HG03378 (cell line): ENCODE results near the gene VPS45.
"Not testable (repeated sequence)": the region's sequence is repeated elsewhere in the genome, so short reads cannot be mapped to it uniquely, and the experiment has no call there.

Source experiments
- ATAC-seq: cut with Tn5 transposase; IDR thresholded peaks from one replicate; pipeline ENCODE4 v1.9.1; 2021; ENCODE audit warnings: mild to moderate bottlenecking, moderate library complexity; ENCODE audit not compliant: unreplicated experiment

Gene VPS45

DNA sequence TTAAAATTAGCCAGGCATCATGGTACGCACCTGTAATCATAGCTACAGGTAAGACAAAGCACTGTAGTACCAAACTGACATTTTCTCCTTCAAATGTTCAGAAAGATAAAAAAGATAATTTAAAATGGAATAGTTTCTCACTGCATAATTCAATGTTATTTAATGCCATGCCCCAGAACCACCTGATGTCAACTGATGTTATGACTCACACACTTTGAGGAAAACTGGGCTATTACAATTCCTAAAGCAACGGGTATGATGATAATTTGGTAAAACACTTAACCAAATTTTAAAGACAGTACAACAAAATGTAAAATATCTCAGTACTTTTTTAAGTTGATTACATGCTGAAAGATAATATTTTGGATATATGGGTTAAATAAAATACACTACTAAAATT lies 59.2 kb downstream of the VPS45 start:
- ATAC-seq = no peak

DNA sequence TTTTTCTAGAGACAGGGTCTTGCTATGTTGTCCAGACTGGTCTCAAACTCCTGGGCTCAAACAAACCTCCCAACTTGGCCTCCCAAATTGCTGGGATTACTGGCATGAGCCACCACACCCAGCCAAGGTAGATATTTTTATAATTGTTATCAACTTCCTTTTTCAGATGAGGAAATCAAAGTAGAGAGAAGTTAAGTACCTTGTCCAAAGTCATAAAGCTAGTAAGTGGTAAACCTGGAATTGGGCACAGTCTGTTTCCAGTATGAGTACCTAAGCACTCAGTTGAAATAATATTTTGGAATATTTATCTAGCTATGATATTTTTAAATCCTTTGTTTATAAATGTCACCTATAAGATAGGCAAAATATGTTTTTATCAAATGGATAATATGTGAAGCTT lies 59.9 kb downstream of the VPS45 start:
- ATAC-seq = no peak

DNA sequence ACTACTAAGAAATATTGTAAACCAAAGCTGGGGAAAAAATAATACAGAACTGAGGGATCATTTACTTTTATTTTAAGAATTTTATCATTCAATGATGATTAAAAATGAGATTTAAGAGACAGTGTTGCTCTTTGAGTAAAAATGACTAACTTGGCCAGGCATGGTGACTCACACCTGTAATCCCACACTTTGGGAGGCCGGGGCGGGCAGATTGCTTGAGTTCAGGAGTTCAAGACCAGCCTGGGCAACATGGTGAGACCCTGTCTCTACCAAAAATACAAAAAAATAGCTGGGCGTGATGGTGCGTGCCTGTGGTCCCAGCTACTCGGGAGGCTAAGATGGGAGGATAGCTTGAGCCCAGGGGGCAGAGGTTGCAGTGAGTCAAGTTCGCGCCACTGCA lies 60.3 kb downstream of the VPS45 start:
- ATAC-seq = no peak

DNA sequence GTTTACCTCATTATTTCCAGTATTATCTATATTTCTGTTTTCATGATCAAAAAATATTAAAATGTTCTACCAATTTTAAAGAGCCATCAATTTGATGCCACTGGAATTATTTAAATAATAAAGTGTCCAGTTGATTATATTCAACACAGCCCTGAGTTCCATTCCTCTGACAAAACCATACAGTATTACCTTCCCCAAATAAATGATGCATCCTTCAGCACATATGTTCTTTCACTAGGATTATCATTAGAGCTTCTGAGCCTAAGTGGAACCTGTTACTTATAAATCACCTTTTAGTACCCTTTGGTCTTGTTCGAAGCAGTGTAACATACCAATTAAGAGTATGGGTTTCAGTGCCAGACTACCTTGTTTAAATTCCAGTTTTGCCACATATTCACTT lies 64.8 kb downstream of the VPS45 start:
- no peak for ATAC-seq

DNA sequence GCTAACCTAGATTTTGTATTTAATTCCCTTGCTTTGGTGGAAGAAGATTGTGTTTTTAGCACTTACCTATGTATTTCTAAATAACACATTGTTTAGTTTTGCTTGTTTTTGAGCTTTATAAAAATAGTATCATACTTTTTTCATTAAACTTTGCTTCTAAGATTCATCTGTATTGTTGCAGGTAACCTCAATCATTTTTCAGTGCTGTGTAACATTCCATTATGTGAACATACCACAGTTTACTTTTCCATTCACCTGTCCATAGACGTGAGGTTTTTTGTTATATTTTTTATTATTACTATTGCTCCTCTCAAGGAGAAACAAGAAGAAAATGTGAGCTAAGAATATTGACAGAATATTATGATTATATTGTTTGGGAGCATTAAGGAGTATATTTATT lies 67.0 kb downstream of the VPS45 start:
- no peak for ATAC-seq

DNA sequence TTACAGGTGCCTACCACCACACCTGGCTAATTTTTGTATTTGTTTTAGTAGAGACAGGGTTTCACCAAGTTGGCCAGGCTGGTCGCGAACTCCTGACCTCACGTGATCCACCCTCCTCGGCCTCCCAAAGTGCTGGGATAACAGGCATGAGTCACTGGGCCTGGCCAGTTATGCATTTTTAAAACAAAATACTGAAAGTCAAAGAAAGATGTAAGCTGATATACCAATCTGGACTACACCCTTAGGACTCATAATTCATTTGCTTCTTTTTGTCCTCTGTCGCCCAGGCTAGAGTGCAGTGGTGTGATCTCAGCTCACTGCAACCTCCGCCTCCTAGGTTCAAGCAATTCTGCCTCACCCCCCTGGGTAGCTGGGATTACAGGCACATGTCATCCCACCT lies 67.8 kb downstream of the VPS45 start:
- not testable (repeated sequence) for ATAC-seq

DNA sequence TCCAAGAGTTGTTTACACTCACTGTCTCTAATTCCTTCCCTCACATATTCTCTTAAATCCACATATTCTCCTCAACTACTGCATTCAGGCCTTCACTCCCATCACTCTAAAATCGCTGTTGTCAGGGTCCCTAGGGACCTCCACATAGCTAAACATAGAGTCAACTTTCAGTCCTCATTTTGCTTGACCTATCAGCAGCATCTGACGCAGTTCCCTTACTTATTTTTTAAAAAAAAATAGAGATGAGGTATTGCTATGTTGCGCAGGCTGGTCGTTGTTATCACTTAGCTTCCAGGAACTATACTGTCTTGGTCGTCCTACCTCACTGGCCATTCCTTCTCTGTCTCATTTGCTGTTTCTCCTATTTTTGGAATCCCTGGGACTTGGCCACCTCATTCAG lies 70.5 kb downstream of the VPS45 start:
- ATAC-seq = no peak

DNA sequence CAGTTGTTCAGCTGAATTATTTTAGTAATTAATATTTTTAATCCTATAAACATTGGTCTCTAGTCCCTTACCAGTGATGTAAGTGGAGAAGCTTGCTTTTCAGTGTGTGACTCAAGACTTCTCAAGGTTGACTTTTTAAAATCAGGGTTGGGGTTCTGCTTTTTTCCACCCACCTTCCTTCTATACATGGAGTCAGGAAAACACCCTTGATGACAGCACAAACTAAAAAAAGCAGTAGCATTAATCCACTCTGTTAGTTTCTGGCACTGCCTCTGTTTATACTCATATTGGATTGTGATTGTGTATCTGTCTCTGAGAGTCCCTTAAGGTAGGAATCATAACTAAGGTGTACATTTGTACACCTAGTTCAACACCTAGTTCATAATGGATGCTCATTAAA lies 73.9 kb downstream of the VPS45 start:
- no peak for ATAC-seq

DNA sequence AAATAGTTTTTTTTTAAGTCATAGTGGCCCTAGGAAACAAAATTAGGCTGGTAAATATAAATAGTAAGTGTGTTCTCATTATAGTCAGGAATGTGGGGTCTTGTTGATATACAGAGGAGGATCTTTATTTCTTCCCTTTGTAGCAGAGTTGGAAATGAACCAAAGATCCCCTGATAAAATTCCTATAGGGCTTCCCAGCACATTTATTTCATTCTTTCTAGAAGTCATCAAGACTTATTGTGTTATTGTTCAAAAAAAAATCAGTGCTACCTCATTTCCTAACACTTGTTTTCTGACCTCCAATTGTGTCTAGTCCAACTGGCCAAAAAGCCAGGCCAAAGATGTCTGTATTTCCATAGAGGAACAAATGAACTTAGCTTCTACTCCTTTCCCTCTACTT lies 74.5 kb downstream of the VPS45 start:
- no peak for ATAC-seq

DNA sequence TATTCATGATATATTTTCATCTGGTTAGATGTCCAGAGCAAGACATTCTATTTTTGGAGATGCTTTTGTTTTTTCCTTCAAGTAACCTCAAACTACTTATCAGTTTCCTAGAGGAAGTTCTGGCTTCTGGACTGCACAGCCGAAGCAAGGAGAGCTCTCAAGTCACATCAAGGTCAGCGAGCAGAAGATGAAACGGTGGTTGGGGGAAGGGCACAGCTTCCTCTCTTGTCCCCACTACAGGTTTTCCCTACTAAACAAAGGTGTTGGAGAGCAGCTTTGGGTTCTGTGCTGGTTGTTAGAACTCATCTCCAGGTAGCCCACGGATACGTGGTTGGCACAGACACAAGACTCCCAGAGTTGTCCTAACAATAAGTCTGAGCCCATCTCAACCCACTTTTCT lies 77.0 kb downstream of the VPS45 start:
- ATAC-seq = no peak

DNA sequence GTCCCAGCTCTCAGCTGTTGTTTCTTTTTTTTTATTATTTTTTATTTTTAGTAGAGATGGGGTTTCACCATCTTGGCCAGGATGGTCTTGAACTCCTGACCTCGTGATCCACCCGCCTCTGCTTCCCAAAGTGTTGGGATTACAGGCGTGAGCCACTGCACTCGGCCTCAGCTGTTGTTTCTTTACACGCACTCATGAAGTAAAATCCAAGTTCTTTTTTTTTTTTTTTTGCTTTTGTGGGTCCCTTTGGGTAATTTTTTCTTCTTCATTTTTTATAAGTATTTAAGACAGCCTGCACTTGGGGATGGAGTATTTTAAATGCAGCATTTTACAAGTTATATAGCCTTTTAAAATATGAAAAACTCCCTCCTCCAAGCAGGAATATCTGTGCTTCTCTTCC lies 78.4 kb downstream of the VPS45 start:
- ATAC-seq = not testable (repeated sequence)

DNA sequence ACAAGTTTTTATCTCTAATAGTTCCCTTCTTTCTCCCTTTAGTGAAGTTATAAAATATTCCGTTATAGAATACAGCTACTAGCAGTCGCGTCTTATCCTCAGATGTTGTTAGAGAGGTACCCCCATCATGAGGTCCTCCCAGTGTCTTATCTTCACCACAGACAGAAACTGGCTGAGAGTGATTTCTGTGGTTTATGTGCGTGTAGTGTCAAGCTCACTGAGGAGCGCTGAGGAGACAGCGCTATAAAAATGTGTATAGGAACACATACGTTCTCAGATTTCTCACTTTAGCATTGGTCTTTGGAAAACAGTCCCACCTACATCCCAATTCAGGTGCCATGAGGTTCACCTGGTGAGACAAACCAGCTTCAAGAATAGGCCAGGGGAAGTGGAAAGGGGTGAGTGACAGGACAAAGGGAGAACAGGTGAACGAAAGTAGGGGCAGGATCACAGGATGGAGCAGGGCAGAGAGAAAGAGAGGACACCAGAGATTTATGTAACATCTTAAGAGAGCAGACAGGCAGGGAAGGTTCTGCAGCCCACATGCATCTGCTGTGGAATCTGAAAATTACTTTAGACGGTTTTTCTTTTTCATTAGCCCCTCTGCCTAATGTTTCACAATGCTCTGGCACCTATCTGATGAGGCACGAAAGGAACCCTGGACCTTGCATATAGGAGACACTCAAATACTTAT lies 79.4 kb downstream of the VPS45 start:
- no peak for ATAC-seq

DNA sequence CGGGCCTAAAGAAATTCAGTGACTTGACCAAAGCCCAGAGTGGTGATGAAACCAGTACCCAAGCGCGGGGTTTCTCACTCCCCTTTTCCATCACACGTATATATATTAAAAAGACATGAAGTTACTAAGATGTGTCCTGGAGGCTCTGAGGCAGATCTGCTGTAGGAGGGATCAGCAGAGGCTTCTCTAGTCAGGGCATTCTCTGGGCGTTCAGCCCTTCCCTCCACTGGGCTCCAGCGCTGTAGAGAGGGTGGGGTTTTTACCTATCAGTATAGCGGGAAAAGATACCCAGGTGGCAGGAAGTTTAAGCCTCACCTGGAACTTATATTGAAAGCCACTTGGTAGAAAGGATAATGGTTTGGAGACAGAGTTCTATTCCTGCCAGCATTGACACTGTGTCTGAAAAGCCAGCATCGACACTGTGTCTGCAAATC lies 81.3 kb downstream of the VPS45 start:
- ATAC-seq = no peak

DNA sequence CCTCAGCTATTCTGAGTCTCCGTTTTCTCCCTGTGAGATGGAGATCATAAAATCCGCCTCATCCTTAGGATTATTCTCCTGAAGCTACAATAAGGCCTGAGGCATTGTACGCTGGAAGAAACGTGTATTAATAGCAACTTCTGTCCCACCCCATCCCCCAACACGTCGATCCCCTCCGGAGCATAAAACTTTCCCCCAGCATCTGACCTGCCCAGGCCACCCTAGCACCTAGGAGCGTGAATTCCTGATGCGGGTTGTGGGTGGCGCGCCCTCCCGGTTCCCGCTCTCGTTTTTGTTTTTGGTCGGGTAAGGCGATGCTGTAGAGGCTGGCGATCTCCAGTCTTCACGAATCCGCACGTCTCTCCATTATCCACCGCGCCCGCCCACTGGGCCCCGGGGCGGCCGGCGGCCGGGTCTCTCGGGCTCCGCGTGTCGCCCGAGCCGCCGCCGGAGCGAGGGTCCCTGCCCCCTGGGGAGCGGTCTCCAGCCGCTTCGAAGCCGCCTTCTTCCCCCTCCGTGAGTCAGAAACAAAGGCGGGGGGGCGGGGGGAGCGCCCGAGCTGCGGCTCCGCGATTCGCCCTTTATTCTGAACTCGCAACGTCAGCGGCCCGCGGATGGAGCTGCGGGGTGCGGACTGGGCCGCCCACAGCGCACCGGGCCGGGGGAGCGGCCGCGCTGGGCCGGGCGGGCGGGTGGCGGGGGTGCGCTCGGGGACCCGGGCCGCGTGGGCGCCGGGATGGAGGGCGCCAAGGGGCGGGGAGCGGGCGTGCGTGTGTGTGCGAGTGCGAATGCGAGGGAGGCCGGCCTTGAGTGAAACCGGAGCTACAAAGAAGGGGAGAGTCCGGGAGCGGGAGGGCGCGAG lies 81.9 kb downstream of the VPS45 start, which contains the start of gene PLEKHO1:
PLEKHO1 (plus strand) TSS at position 646 of the 862 bp plus-strand sequence. CDS start 342 bp downstream, outside the sequence.
- no peak for ATAC-seq

DNA sequence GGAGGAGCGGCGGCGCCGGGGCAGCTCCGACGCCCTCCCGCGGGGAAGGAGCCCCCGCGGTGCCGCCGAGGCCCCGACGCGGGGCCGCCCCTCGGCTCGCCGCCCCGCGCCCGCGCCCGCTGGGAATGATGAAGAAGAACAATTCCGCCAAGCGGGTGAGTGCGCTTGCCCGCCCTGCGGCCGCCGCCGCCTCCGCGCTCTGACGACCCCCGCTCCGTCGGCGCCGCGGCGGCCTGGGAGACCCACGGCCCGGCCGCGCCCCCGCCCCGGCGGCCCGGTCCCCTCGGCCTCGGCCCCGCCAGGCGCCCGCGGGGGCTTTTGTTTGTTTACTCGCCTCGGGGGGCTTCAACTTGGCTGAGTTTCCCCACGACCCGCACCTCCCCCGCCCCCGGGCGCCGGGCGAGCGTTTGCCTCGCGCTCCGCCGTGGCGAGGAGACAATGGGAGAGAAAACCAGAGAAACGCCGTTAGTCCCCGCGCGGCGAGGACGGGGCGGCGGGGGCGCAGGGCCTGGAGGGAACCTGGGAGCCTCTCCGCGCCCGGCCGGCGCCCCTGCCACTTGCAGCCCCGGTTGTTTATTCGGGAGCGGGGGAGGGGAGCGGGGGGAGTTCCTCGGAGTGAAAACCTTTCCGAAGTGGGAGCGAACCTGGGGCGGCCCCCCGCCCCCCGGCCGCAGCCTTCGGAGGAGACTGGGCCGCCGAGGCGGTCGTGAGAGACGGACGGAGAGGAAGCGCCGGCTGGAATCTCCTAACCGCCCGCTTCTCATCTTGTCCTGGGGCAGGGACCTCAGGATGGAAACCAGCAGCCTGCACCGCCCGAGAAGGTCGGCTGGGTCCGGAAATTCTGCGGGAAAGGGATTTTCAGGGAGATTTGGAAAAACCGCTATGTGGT lies 82.8 kb downstream of the VPS45 start:
- ATAC-seq = no peak

DNA sequence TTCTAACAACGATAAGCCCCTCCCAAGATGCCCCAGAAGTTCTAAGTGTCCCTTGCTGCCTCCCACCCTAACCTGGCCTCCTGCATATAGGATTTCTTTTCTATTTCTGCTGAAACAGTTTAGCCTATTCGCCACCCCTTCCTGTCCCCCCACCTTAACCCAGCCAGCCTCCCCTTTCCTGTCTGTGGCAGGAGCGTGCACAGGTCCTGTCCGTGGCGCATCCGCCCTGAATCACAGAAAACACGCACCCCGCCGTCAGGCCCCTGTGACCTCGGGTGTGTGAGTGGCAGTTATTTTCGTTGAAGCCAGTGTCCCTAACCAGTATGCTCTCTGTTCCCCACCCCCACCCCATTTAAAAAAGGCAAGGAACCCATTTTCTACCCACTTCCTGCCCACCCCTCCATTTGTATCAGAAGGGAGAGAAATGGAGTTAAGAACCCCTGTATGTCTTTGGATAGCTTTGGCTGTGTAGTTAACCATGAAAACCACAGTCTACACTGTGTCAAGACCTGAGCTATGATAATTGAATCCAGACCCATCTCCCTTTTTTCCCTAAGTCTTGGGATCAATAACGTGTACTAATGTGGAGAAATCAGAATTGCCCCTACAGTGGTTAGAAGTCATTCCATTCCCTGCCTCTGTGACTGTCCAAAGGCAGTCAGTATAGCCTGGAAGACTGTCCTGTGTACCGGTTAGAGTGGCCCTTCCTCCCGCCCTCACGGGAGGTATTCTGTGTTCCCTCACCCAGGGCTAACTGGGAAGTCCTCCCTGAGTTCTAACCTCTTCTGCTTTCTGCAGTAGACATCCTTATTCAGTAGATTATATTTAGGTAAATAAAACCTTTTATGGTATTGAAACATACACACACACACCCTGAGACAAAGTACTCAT lies 84.0 kb downstream of the VPS45 start:
- no peak for ATAC-seq

DNA sequence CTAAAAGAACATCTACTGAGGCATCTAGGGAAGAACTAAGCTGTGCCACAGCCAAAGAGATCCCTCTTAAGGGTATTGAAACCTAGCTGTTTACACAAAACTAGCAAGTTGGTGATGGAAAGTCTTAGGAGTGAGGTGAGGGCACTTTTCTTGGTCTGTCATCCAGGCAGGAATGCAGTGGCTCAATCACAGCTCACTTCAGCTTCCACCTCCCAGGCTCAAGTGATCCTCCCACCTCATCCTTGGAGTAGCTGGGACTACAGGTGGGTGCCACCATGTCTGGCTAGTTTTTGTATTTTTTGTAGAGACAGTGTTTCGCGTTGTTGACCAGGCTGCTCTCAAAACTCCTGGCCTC lies 84.6 kb downstream of the VPS45 start:
- no peak for ATAC-seq

DNA sequence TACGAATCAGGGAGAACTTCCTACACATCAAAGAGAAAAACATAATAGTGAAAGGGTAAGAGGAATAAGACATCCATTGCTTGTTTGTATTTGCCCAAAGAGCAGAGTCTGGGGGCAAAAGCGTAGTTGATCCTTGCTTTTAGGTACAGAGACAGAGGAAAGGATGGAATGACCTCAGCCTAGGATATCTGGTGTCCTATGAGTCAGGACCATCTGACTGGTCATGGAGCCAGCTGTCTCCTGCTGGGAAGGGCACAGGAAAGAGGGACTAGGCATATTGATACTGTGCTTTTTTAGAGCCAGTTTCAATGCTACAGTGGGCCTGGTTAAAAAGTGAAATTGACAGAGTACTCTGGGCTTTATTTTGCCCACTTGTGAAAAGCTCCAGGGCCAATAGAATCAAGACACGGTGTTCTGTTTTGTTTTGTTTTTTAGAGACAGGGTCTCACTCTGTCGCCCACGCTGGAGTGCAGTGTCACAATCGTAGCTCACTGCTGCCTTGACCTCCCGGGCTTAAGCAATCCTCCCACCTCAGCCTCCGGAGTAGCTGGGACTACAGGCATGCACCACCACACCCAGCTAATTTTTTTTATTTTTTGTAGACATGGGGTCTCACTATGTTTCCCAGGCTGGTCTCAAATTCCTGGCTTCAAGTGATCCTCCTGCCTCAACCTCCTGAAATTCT lies 85.3 kb downstream of the VPS45 start:
- no peak for ATAC-seq

DNA sequence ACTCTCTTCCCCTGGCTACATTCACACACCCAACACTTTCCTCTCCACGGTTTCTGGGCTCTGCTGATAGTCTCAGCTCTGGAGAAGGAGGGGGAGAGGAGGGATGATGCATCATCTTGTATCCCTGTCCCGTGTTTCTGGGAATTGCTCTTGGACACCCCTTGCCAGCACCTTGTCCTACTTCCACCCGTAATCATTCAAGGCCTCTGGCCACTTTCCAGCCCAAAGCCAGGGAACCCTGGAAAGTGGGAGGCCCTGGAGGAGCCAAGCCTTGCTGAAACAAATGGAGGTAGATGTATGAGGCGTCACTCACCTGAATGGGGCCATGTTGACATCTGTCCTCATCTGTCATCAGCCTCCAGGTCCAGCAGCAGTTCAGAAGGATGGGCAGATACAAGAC lies 86.6 kb downstream of the VPS45 start:
- no peak for ATAC-seq
